Measurements from ENCODE around the gene ZNF672. TPM values are rescaled to one million over a fixed set of nuclear protein-coding genes. Genes with fewer than 3 reads are reported as not detected.
"Not testable (repeated sequence)": the region's sequence is repeated elsewhere in the genome, so short reads cannot be mapped to it uniquely, and the experiment has no call there.

ZNF672 gene
- polyA plus RNA-seq (ENCODE audit: insufficient read depth in 1 of 5, insufficient read length in 5 of 5, low replicate concordance in 1 of 5) = 10 to 100 TPM; 15.8 to 24.6 (median 17.6) TPM
- long read RNA-seq, donor 1, transcript ZNF672-201 (4 exons, 2,989 nt) = major isoform, 10 of 21 reads
- long read RNA-seq, donor 1, partial matches to known transcripts = 11 of 21 reads
- long read RNA-seq, donor 1, other reads (novel, unspliced or antisense) = 0 of 21 reads
- long read RNA-seq, donor 2, transcript ZNF672-201 (4 exons, 2,989 nt) = major isoform, 8 of 8 reads
- long read RNA-seq, donor 2, partial matches to known transcripts = 0 of 8 reads
- long read RNA-seq, donor 2, other reads (novel, unspliced or antisense) = 0 of 8 reads
- long read RNA-seq, donor 3, transcript ZNF672-201 (4 exons, 2,989 nt) = major isoform, 10 of 10 reads
- long read RNA-seq, donor 3, partial matches to known transcripts = 0 of 10 reads
- long read RNA-seq, donor 3, other reads (novel, unspliced or antisense) = 0 of 10 reads
- long read RNA-seq, donor 4, partial matches to known transcripts = 0 of 4 reads
- long read RNA-seq, donor 4, other reads (novel, unspliced or antisense) = 0 of 4 reads
- long read RNA-seq, donor 5, transcript ZNF672-201 (4 exons, 2,989 nt) = major isoform, 12 of 12 reads
- long read RNA-seq, donor 5, partial matches to known transcripts = 0 of 12 reads
- long read RNA-seq, donor 5, other reads (novel, unspliced or antisense) = 0 of 12 reads
- long read RNA-seq, donor 6, transcript ZNF672-201 (4 exons, 2,989 nt) = major isoform, 10 of 17 reads
- long read RNA-seq, donor 6, partial matches to known transcripts = 7 of 17 reads
- long read RNA-seq, donor 6, other reads (novel, unspliced or antisense) = 0 of 17 reads
- long read RNA-seq, donor 7, partial matches to known transcripts = 9 of 14 reads
- long read RNA-seq, donor 7, other reads (novel, unspliced or antisense) = 0 of 14 reads
- long read RNA-seq, donor 8, partial matches to known transcripts = 0 of 2 reads
- long read RNA-seq, donor 8, other reads (novel, unspliced or antisense) = 0 of 2 reads

DNA sequence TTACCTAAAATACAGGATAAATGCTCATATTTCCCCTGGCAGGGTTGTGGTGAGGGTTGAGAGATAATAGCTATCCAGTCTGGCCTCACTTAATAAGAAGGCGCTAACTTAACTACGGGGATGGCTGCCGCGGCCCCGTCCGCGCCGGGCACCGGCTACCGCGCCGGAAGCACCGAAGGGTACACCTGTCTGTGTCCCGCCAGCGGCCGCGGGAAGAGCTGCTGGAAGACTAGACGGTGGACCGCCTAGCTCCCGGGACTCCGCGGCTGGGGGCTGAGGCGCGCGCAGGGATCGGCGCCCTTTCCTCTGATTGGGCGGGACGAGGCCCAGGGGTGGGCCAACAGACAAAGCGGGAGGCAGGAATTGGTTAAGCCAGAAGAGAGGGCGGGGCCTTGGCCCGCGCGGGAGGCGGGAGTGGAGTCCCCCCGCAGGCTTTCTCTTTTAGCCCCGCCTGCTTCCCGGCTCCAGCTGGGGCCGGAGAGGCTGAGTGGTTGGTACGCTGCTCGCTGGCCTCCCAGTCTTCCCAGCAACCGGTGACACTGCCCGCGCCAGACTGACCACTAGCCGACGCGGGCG lies at the start of gene ZNF672:
TSS of gene ZNF672 (plus strand) at position 444 of the 576 bp plus-strand sequence. CDS start 9,051 bp downstream, outside the sequence.
- DNase-seq = peak; percentile 98

- no peak for DNase-seq
Observed at GRCh38 chr1:248788327-248788726, 49.7 kb upstream of the ZNF672 start.

DNA sequence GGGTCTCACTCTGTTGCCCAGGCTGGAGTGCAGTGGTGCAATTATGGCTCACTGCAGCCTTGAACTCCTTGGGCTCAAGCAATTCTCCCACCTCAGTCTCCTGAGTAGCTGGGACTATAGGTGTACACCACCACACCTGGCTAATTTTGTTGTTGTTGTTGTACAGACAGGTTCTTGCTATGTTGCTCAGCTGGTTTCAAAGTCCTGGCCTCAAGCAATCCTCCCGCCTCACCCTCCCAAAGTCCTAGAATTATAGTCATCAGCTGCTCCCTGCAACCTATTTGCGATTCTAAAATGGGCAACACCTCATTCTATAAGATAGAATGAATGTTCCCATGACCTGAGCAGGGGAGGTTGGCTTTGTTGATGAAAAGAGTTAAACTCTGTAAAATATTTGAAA lies 48.7 kb upstream of the ZNF672 start:
- DNase-seq = not testable (repeated sequence)

- no peak for DNase-seq
Observed at GRCh38 chr1:248790456-248790855, 47.6 kb upstream of the ZNF672 start.

GRCh38 chr1:248791010-248791409 lies 47.0 kb upstream of the ZNF672 start:
- no peak for DNase-seq

DNA sequence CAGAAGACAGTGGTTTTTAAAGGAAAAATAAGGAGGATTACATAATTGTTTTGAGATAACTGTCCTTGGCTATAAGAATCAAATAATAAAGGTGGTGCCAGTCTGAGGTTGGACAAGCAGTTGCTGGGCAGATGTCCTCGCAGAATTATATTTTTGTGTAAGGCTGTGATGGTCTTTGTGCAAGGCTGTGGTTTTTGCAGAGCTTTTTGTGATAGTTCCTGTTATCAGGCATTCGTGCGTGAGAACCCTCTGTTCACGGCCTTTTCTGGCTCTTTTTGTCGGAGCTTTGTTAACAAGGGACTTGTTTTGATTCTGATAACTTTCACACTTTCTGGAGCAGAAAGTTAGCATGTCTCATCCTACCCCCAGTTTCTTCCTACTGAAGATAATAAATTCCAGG lies 45.7 kb upstream of the ZNF672 start:
- no peak for DNase-seq

DNA sequence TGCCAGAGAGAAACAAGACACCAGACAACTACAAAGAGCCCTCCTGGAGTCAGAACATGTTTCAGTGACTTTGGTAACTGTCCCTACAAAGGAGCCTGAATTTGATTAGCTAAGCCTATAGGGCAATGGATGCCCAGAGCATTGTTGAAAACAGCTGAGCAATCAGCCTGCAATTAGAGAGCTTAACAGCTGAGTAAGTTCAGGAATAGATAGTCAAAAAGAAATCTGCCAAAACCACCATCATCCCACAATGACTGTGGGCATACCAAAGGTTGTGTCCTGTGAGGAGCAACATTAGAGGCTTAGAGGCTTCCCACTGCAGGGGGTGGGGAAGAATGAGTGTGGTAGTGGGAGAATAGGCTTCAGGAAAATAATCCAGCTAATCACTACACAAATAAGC lies 44.4 kb upstream of the ZNF672 start:
- no peak for DNase-seq

GRCh38 chr1:248794663-248795062 lies 43.4 kb upstream of the ZNF672 start:
- not testable (repeated sequence) for DNase-seq

DNA sequence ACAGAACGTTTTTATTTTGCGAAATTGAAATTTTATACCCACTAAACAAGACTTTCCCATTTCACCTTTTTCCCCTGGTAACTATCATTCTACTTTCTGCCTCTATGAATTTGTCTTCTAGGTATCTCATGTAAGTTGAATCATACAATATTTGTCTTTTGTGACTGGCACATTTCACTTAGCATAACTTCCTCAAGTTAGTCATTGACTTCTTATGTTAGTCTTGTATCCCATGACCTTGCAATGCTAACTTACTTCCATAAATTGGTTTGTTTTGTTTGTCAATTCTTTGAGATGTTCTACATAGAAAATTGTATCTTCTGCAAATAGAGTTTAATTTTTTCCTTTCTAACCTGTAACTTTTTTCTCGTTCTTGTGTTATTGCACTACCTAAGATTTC lies 39.2 kb upstream of the ZNF672 start:
- no peak for DNase-seq

DNA sequence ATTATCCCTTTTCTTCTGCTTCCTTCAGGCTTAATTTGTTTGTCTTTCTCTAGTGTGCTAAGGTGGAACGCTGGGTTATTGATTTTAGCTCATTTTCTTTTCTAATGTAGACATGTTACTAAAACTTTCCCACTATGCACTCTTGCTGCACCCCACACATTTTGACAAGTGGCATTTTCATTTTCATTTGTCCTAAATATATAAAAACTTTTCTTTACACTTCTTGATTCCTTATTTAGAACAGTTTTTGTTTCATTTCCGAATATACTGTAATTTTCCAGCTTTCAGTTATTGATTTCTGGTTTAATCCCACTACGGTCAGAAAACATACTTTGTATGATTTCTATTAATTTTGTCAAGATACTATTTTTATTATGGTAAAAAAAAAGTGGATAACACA lies 37.6 kb upstream of the ZNF672 start:
- DNase-seq = no peak

GRCh38 chr1:248802454-248802853 lies 35.6 kb upstream of the ZNF672 start:
- DNase-seq = no peak

- not testable (repeated sequence) for DNase-seq
Observed at GRCh38 chr1:248803501-248803900, 34.5 kb upstream of the ZNF672 start.

- no peak for DNase-seq
Observed at GRCh38 chr1:248804771-248805681, 33.0 kb upstream of the ZNF672 start.

- no peak for DNase-seq
Observed at GRCh38 chr1:248805876-248806275, 32.1 kb upstream of the ZNF672 start.

DNA sequence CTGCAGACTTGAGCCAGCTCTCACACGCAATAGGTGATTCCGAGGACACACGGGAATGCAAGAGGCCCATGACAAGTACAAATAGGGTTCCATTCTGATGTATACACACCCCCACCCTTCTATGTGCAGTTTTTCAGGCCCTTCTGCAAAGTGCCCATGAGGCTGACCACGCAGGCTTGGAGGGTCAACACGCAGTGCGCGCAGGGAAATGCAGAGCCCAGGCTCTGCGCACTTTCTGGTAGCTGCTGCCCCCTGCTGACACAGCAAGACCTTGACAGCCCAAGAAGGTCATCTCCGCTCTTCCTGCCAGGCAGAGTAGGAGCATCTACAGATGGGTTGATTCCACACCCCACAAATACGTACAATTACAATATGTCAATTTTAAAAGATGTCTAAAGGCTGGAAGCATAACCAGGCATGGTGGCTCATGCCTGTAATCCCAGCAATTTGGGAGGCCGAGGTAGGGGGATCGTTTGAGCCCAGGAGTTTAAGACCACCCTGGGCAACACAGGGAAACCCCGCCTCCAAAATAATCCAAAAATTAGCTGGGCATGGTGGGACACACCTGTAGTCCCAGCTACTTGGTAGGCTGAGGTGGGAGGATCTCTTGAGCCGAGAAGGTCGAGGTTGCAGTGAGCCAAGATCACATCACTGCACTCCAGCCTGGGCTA lies 30.8 kb upstream of the ZNF672 start:
- DNase-seq = no peak

DNA sequence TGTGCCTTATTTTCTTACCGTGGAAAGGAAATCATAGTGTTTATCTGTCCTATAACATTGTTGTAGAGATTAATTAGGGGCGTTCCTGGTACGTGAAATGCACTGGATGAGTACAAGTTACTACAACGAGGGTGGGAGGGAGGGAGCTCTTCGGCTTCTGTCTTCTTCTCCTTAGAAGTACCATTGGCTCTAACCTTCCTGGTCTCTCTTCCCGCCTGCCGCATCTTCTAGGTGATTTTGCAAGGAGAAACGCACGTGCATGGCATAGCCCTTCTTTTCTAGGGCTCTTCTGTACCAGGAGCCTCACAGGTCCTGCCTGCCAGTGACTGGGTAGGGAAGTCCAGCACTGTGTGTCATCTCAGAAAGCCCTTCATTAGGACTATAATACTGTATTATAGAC lies 29.1 kb upstream of the ZNF672 start:
- DNase-seq = no peak

GRCh38 chr1:248810000-248810726 lies 27.9 kb upstream of the ZNF672 start:
- DNase-seq = no peak

DNA sequence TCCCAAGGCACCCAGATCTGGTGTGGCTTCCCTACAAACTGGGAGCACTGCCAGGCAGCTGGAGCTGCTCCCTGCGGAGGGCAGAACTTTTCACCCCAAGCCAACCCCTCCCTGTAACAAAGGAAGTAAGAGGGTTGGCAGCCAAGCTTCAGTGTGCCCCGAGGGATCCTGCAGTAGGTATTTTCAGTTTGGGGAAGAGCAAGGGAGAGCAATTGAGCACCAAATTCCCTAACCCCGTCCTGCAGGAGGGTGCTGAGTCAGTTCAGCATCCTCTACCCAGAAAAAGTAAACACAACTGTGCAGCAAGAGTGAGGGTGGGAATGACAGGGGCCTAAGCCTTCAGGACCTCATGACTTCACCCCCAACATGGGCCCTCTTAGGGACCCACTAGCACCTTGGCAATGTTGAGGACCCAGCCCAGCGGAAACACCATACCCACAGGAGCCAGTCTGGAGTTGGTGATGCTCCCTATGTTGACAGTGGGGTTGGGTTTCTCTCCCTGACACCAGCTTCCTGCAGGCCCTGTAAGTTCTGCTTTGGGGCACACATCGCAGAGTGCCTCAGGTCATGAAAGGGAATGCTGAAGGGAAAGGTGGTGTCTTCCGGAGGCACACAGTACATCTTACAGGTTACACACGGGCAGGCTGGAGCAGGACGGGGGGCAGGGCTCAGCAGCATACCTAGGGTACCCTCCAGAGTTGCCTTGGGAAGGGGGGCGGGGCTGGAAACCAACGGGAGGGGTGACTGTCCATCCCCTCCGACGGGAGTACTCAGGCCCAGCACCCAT lies 27.1 kb upstream of the ZNF672 start:
- DNase-seq = no peak

Measured in right lung (tissue), 10 donors.